Astrocyte of the cerebellum (primary cell): ENCODE results near the gene CDH26.

ENCODE experiments used
- DNase-seq: peaks from one replicate; pipeline ENCODE4 v3.0.0-alpha.2; 2011; ENCODE audit warnings: low read depth
- H3K4me3 ChIP-seq: 2 replicates; pipeline ENCODE4 v1.5.1; 2011; ENCODE audit warnings: mild to moderate bottlenecking, low read depth, low read length, moderate library complexity
- in situ Hi-C: cut with HindIII; loops from 2 replicates; pipeline ENCODE4 v1.10.0; 2017; ENCODE audit warnings: low sequenced_read_pairs
- TF ChIP-seq, protein P1 (sequence below): IDR thresholded peaks from 2 replicates; pipeline ENCODE4 v1.5.1; 2012; ENCODE audit warnings: low read length, low read depth, moderate library complexity, mild to moderate bottlenecking; ENCODE audit errors: missing control alignments

CDH26 gene

GRCh38 chr20:60052322-60052721, 94.1 kb downstream of the CDH26 start:
- no peak for DNase-seq
- TF ChIP-seq, protein P1, sequence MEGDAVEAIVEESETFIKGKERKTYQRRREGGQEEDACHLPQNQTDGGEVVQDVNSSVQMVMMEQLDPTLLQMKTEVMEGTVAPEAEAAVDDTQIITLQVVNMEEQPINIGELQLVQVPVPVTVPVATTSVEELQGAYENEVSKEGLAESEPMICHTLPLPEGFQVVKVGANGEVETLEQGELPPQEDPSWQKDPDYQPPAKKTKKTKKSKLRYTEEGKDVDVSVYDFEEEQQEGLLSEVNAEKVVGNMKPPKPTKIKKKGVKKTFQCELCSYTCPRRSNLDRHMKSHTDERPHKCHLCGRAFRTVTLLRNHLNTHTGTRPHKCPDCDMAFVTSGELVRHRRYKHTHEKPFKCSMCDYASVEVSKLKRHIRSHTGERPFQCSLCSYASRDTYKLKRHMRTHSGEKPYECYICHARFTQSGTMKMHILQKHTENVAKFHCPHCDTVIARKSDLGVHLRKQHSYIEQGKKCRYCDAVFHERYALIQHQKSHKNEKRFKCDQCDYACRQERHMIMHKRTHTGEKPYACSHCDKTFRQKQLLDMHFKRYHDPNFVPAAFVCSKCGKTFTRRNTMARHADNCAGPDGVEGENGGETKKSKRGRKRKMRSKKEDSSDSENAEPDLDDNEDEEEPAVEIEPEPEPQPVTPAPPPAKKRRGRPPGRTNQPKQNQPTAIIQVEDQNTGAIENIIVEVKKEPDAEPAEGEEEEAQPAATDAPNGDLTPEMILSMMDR = no peak

GRCh38 chr20:60053125-60053817, 95.0 kb downstream of the CDH26 start:
- no peak for DNase-seq
- TF ChIP-seq, protein P1 = no peak
- H3K4me3 ChIP-seq = no peak overlapping the region
- in situ Hi-C loops = no loop called here

More at GRCh38 chr20:60052322-60052721, 94.1 kb downstream of the CDH26 start:
- no peak overlapping the region for H3K4me3 ChIP-seq
- in situ Hi-C loops = no loop called here

DNA sequence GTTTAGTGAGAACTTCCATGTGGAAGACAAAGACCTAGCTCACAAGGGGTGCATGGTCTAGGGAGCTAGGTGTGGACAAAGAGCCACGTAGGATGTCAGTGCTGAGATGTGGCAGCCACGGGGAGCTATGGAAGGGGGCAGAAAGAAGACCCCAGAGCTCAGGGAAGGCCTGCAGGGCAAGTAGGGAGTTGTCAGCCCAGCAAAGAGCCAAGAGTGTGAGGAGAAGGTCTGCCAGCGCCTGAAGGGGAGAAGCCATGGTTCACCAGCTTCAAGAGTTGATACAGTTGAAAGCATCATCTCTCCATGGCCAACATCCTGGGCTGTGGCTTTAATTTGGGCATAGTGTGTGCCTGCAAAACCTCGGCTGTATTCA, 95.6 kb downstream of the CDH26 start:
- TF ChIP-seq, protein P1 = no peak
- no peak overlapping the region for H3K4me3 ChIP-seq
- in situ Hi-C loops = no loop called here
- no peak for DNase-seq

- in situ Hi-C loops = no loop called here
- DNase-seq = no peak
- no peak overlapping the region for H3K4me3 ChIP-seq
- TF ChIP-seq, protein P1 = no peak
Observed at GRCh38 chr20:60054716-60055634, 96.8 kb downstream of the CDH26 start.

DNA sequence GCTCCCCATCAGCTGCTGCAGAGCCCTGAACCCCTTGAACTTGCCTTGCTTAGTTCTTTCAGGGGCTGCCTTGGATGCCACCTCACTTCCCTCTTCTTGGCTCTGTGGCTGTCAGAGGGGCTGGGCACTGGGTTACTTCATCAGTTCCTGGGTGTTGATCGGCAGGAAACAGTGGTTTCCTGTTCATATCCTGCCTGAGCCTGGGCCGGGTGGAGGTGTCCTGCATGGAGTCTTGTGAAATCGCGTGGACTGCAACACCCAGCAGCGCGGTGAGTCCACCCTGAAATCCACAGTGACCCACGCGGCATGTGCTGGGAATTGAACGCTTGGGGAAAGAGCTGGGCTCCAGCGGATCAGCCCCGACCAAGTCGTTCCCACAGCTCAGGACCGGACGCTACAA, 97.5 kb downstream of the CDH26 start:
- no peak overlapping the region for H3K4me3 ChIP-seq
- in situ Hi-C loops = no loop called here
- TF ChIP-seq, protein P1 = no peak
- no peak for DNase-seq

DNA sequence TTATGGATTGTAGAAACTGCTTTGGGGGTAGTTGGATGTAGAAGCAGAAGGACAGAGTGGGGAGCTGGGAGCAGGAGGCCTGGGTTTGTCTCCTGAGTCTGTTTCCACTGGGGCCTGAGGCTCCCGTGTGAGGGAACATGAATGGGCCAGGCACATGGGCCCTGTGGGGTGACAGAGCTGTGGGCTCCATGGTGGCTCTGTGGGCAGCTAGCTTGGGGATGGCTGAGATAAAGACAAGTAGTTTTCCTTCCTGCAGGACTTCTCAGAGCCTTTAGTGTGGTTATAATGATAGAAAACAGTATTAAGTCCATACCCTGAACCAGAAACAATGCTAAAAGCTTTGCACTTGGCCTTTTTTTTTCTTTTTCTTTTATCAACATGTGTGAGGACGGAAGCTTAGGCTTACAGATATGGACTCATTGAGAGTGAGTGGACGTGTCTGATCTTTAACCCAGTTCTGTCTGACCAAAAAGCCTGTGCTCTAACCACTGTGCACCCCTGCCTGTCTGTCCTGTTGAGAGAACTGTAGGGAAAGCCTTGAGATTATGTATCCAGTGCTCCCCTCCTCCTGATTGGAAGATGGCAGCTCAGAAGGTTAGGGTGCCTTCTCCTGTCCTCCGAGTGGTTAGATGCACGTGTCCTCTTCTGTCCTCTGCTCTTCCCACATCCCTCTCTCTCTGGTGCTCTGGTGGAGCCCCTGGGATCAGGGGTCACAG, 98.3 kb downstream of the CDH26 start:
- no peak for DNase-seq
- TF ChIP-seq, protein P1 = no peak
- no peak overlapping the region for H3K4me3 ChIP-seq
- in situ Hi-C loops = no loop called here
